Effector memory CD4-positive, alpha-beta T cell (primary cell): ENCODE results near the gene PRKCQ.

ENCODE experiments used
- DNase-seq, 3 donors: peaks; one replicate each; pipeline ENCODE4 v3.0.0-alpha.2; 2020
- H3K27ac ChIP-seq: 2 replicates; pipeline ENCODE4 v1.7.0; 2013; ENCODE audit warnings: mild to moderate bottlenecking, low read length, moderate library complexity; ENCODE audit not compliant: insufficient read depth, poor library complexity, severe bottlenecking
- H3K27me3 ChIP-seq: replicated peaks from 2 replicates; pipeline ENCODE4 v1.7.0; 2013; ENCODE audit warnings: mild to moderate bottlenecking, low read length; ENCODE audit not compliant: insufficient read depth, control insufficient read depth, poor library complexity, severe bottlenecking
- H3K36me3 ChIP-seq: 2 replicates; pipeline ENCODE4 v1.7.0; 2013; ENCODE audit warnings: mild to moderate bottlenecking, low read length, moderate library complexity; ENCODE audit not compliant: control insufficient read depth, insufficient read depth
- H3K4me1 ChIP-seq: 2 replicates; pipeline ENCODE4 v1.7.0; 2013; ENCODE audit warnings: low read length, mild to moderate bottlenecking; ENCODE audit not compliant: control insufficient read depth, insufficient read depth, poor library complexity, severe bottlenecking
- H3K4me3 ChIP-seq: 2 replicates; pipeline ENCODE4 v1.7.0; 2013; ENCODE audit warnings: low read length, low read depth, mild to moderate bottlenecking; ENCODE audit not compliant: insufficient read depth, poor library complexity, severe bottlenecking
- H3K9me3 ChIP-seq: 2 replicates; pipeline ENCODE4 v1.7.0; 2013; ENCODE audit warnings: mild to moderate bottlenecking, low read length, moderate library complexity; ENCODE audit not compliant: control insufficient read depth

The PRKCQ gene

GRCh38 chr10:6516929-6517284, 63.2 kb downstream of the PRKCQ start:
- no peaks in the 10 kb centered on the region for H3K27me3 ChIP-seq
- no peak overlapping the region for H3K4me3 ChIP-seq
- no peak for DNase-seq
- H3K9me3 ChIP-seq: no peaks in the 10 kb centered on the region
- H3K27ac ChIP-seq: peak overlapping the region; percentile 3
- H3K4me1 ChIP-seq: peaks cover 50% of the 10 kb centered on the region
- H3K36me3 ChIP-seq: peaks cover 23% of the 10 kb centered on the region

GRCh38 chr10:6516281-6516928, 63.7 kb downstream of the PRKCQ start:
- H3K4me3 ChIP-seq: no peak overlapping the region
- H3K9me3 ChIP-seq: no peaks in the 10 kb centered on the region
- H3K27ac ChIP-seq: peak overlapping the region; percentile 3
- no peaks in the 10 kb centered on the region for H3K27me3 ChIP-seq
- DNase-seq: no peak
- peaks cover 28% of the 10 kb centered on the region for H3K36me3 ChIP-seq
- H3K4me1 ChIP-seq: peaks cover 50% of the 10 kb centered on the region

GRCh38 chr10:6514844-6515780, 65.0 kb downstream of the PRKCQ start:
- Histone ChIP-seq H3K27ac (no peak overlapping the region), H3K36me3 (peaks cover 40% of the 10 kb centered on the region), H3K4me1 (peaks cover 39% of the 10 kb centered on the region), H3K9me3 (no peaks in the 10 kb centered on the region), H3K27me3 (no peaks in the 10 kb centered on the region), H3K4me3 (no peak overlapping the region)
- no peak for DNase-seq

- Histone ChIP-seq H3K9me3 (no peaks in the 10 kb centered on the region), H3K27me3 (no peaks in the 10 kb centered on the region), H3K27ac (no peak overlapping the region), H3K4me1 (peaks cover 30% of the 10 kb centered on the region), H3K36me3 (peaks cover 48% of the 10 kb centered on the region), H3K4me3 (no peak overlapping the region)
- no peak for DNase-seq
Measured at GRCh38 chr10:6514180-6514579, 65.9 kb downstream of the PRKCQ start.

- H3K27me3 ChIP-seq: no peaks in the 10 kb centered on the region
- peaks cover 28% of the 10 kb centered on the region for H3K4me1 ChIP-seq
- no peak overlapping the region for H3K27ac ChIP-seq
- DNase-seq: peak in 1 of 3 donors; percentile 28
- H3K9me3 ChIP-seq: no peaks in the 10 kb centered on the region
- H3K36me3 ChIP-seq: peaks cover 55% of the 10 kb centered on the region
- no peak overlapping the region for H3K4me3 ChIP-seq
Measured at GRCh38 chr10:6513476-6513875, 66.6 kb downstream of the PRKCQ start.

GRCh38 chr10:6512182-6512581, 67.9 kb downstream of the PRKCQ start:
- no peak for DNase-seq
- H3K4me1 ChIP-seq: peaks cover 26% of the 10 kb centered on the region
- H3K36me3 ChIP-seq: peaks cover 60% of the 10 kb centered on the region
- no peaks in the 10 kb centered on the region for H3K9me3 ChIP-seq
- H3K27me3 ChIP-seq: no peaks in the 10 kb centered on the region
- H3K4me3 ChIP-seq: no peak overlapping the region
- no peak overlapping the region for H3K27ac ChIP-seq

- no peak for DNase-seq
- Histone ChIP-seq H3K9me3 (no peaks in the 10 kb centered on the region), H3K36me3 (peaks cover 68% of the 10 kb centered on the region), H3K4me1 (peaks cover 23% of the 10 kb centered on the region), H3K27me3 (no peaks in the 10 kb centered on the region), H3K4me3 (no peak overlapping the region), H3K27ac (no peak overlapping the region)
Measured at GRCh38 chr10:6511347-6511746, 68.7 kb downstream of the PRKCQ start.

- no peak for DNase-seq
- Histone ChIP-seq H3K27ac (peak overlapping the region; percentile 35), H3K27me3 (no peaks in the 10 kb centered on the region), H3K36me3 (peaks cover 57% of the 10 kb centered on the region), H3K4me1 (peaks cover 4% of the 10 kb centered on the region), H3K9me3 (no peaks in the 10 kb centered on the region), H3K4me3 (no peak overlapping the region)
Measured at GRCh38 chr10:6507311-6507710, 72.8 kb downstream of the PRKCQ start.

- Histone ChIP-seq H3K36me3 (peaks cover 55% of the 10 kb centered on the region), H3K27me3 (no peaks in the 10 kb centered on the region), H3K4me3 (no peak overlapping the region), H3K9me3 (no peaks in the 10 kb centered on the region), H3K4me1 (peaks cover 4% of the 10 kb centered on the region), H3K27ac (no peak overlapping the region)
- DNase-seq: no peak
Measured at GRCh38 chr10:6505300-6505699, 74.8 kb downstream of the PRKCQ start.

GRCh38 chr10:6504296-6504695, 75.8 kb downstream of the PRKCQ start:
- no peak overlapping the region for H3K27ac ChIP-seq
- peaks cover 52% of the 10 kb centered on the region for H3K36me3 ChIP-seq
- H3K4me1 ChIP-seq: peaks cover 4% of the 10 kb centered on the region
- no peak overlapping the region for H3K4me3 ChIP-seq
- no peaks in the 10 kb centered on the region for H3K27me3 ChIP-seq
- DNase-seq: no peak
- H3K9me3 ChIP-seq: peaks cover under 1% of the 10 kb centered on the region
